ENCODE measurements around the gene FOXE1.

- no peak for TF ChIP-seq ZNF639 (CRISPR knock-in tag; conservative IDR thresholded peaks at IDR 0.05)
- no peak for TF ChIP-seq ZGPAT (CRISPR knock-in tag; IDR thresholded peaks at IDR 0.05)
- TF ChIP-seq SP5 (CRISPR knock-in tag; IDR thresholded peaks at IDR 0.05; ENCODE audit: borderline replicate concordance, low read depth): no peak
- no peak for TF ChIP-seq CTCF (CRISPR knock-in tag; IDR thresholded peaks at IDR 0.05)
- TF ChIP-seq GLMP (CRISPR knock-in tag; IDR thresholded peaks at IDR 0.05; ENCODE audit: borderline replicate concordance): no peak
- TF ChIP-seq ZBTB42 (CRISPR knock-in tag; IDR thresholded peaks at IDR 0.05): no peak
- no peak for TF ChIP-seq GPN1 (CRISPR knock-in tag; IDR thresholded peaks at IDR 0.05; ENCODE audit: borderline replicate concordance)
- no peak for TF ChIP-seq ZNF232 (CRISPR knock-in tag; IDR thresholded peaks at IDR 0.05; ENCODE audit: borderline replicate concordance)
- no peak for TF ChIP-seq ZNF281 (CRISPR knock-in tag; IDR thresholded peaks at IDR 0.05; ENCODE audit: borderline replicate concordance)
Measured at GRCh38 chr9:97852001-97852398, 1.0 kb upstream of the FOXE1 start.
